Left cardiac atrium (tissue), 4 donors: ENCODE data around the gene CCDC86. TPM values are rescaled to one million over a fixed set of nuclear protein-coding genes. Genes with fewer than 3 reads are reported as not detected.
A peak's percentile ranks its signal among the peaks of the same experiment; 100 is the strongest.
"Not testable (repeated sequence)": the region's sequence is repeated elsewhere in the genome, so short reads cannot be mapped to it uniquely, and the experiment has no call there.

Source experiments
- ATAC-seq, 2 donors: fragments of 200-7000 bp; cut with Tn5 transposase; one replicate each; pipeline ENCODE4 v1.9.1; 2020; ENCODE audit warnings: mild to moderate bottlenecking in 2 of 2, moderate library complexity in 2 of 2
- DNase-seq: peaks from one replicate; pipeline ENCODE4 v3.0.0-alpha.2; 2020
- intact Hi-C, 2 donors: fragments of 100-400 bp; cut with DNase I; formaldehyde crosslinking; loops; one replicate each; pipeline versions ENCODE4 v1.14.1 to v1.15.1; 2022 to 2023
- long read RNA-seq: library from polyadenylated mRNA; unstranded; transcript quantifications from one replicate; pipeline ENCODE4 v2.0.0, GENCODE V29; 2021
- total RNA-seq, 2 donors: library from RNA; stranded (reverse); fragmentation: NEBNext Ultra II Directional; extraction: Animal tissue kit (Norgen Biotek cat#: 25700); gene quantifications; one replicate each; pipeline ENCODE4 v1.2.1, GENCODE V29; 2021
- donor health status: DM: no; HTN: yes; CAD: no.
- donor health status: DM: no; HTN: yes; CAD: no; lungs with severe emphysema.
- donor health status: DM: yes; HTN: yes; CAD: no.
- donor health status: Dilated cardiomyopathy.

CCDC86 gene
- total RNA-seq: 10 to 100 TPM in 1 of 2 donors, 1 to 10 TPM in 1; 8.7 to 19.2 TPM
- long read RNA-seq, transcript CCDC86-201 (4 exons, 1,893 nt): major isoform, 40 of 42 reads
- long read RNA-seq, partial matches to known transcripts: 0 of 42 reads
- long read RNA-seq, other reads (novel, unspliced or antisense): 1 of 42 reads

GRCh38 chr11:60841797-60842667 is at the start of gene CCDC86:
Gene CCDC86 (plus strand): TSS chr11:60842113. CDS start chr11:60842125, 12 bp downstream.
- peak; percentile 96 to 97 for ATAC-seq
- intact Hi-C loops: no loop called here
- peak; percentile 97 for DNase-seq

- ATAC-seq: no peak
- DNase-seq: no peak
- intact Hi-C loops: no loop called here
Observed at GRCh38 chr11:60792521-60792920, 49.4 kb upstream of the CCDC86 start.

DNA sequence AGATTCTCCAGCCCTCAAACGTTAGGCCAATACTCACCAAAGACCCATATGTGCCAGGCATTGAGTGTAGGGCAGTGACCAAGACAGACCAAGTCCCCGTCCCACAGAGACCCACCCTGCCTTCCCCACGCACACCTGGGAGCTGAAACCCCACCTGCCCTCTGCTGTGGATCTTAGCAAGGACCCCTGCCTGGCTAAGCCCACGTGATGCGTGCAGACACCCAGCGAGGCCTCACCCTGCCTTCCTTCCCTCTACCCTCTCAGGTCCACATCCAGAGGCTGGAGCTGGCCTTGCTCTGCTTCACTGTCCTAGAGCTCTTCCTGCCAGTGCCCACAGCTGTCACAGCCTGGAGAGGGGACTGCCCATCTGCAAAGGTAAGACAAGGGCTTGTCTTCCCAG is 46.6 kb upstream of the CCDC86 start:
- ATAC-seq: no peak
- no peak for DNase-seq
- intact Hi-C loops: no loop called here

DNA sequence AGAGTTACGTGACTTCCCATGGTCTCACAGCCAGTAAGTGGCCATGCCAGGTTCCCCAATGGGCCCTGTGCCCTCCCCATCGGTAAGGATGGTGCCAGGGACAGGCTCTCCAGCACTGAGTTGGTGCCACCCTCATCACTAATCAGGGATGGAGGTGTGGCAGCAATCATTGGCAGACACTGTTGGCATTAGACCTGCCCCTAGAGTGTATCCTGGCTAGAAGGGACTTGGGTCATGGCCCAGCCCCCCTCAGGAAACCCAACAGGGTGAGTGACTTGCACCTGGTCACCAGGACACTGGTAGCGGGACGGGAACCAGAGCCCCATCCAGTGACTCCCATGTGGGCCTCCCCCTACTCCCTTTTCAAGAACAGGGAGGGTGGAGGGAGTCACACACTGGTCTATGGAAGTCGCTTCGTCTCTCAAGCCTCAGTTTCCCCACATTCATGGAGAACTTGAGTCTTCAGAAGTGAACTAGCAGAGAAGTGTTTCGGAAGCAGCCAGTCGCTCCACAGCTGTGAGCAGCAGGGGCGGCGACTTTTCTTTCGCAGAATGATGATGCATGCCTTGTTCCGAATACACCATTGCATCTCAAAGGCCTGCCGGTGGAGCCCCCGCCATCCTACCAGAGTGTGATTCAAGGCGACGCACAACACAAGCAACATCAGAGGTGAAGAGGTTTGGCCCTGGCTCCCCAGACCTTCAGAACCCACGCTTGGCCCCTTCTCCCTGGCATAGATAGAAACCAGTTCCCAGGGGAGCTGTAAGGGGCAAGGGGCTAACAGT is 43.9 kb upstream of the CCDC86 start:
- ATAC-seq (no peak), DNase-seq (no peak)
- intact Hi-C loops: no loop called here

DNA sequence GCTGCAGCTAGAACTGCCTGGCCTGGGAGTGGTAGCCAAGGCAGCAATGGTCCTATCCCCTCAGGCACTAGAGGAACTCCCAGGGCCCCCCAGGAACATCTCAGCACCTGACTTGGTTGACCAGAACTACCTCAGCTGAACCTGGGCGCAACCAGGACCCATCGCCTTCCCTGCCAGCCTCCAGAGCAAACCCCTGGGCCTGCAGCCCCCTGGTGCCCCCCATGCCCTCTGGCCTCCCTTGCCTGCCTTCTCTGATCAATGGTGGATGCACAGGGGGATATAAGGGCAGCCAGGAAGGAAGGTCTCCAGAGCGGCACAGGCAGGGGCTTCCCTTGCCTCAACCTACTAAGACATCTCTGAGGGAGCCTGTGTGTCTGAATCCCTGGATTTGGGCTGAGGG is 43.3 kb upstream of the CCDC86 start:
- intact Hi-C loops: no loop called here
- no peak for DNase-seq
- no peak for ATAC-seq

GRCh38 chr11:60801194-60801593 is 40.7 kb upstream of the CCDC86 start:
- intact Hi-C loops: no loop called here
- no peak for ATAC-seq
- no peak for DNase-seq

DNA sequence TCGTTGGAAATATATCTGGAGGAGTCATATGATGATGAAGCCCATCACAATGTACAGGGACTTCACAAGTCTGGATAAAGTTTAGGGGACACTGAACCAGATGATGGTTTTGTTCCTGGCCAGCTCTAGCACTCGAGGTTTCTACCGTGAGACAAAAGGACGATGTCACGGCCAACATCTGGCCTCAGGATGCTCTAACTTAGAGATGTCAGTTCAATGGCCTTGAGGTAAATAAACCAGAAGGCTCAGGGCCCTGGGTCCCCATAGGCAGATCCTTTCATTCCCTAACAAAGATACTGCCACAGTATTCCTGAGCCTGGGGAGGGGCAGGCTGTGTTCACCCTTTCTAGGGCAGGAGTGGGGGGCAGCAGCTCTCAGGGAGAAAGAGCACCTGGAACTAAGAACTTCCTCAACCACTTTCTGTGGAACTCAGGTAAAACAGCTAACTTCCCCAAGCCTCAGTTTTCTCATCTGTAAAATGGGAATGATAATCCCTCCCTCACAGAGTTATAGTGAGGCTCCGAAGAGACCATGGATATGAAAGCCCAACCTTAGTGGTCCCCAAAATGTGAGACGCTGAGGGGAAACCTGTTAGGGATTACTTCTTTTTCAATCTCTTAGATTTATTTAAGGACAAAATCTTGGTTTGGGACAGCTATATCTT is 38.5 kb upstream of the CCDC86 start:
- intact Hi-C loops: no loop called here
- ATAC-seq: no peak
- no peak for DNase-seq

GRCh38 chr11:60809249-60809648 is 32.7 kb upstream of the CCDC86 start:
- no peak for DNase-seq
- ATAC-seq: no peak
- intact Hi-C loops: no loop called here

GRCh38 chr11:60809691-60810090 is 32.2 kb upstream of the CCDC86 start:
- intact Hi-C loops: no loop called here
- ATAC-seq (no peak), DNase-seq (no peak)

GRCh38 chr11:60810151-60810550 is 31.8 kb upstream of the CCDC86 start:
- no peak for ATAC-seq
- intact Hi-C loops: no loop called here
- no peak for DNase-seq

DNA sequence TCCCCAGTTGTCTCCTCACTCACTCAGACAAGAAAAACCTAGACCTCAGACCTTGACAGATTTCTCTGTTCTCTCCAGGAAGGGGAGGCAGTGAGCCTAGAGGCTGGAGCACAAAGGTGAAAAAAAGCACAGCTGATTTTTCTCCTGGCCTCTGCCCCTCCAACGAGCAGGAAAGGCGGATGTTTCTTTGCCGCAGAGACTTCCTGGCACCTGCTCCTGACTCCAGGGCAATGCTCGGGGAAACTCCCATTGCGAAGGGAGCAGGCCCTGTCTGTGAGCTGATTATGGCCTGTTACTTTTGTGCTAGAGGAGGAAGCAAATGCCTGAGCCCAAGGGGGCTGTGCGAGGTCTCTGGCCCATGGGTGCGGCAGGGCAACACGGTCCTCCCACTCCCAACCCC is 31.3 kb upstream of the CCDC86 start:
- no peak for ATAC-seq
- intact Hi-C loops: no loop called here
- no peak for DNase-seq

DNA sequence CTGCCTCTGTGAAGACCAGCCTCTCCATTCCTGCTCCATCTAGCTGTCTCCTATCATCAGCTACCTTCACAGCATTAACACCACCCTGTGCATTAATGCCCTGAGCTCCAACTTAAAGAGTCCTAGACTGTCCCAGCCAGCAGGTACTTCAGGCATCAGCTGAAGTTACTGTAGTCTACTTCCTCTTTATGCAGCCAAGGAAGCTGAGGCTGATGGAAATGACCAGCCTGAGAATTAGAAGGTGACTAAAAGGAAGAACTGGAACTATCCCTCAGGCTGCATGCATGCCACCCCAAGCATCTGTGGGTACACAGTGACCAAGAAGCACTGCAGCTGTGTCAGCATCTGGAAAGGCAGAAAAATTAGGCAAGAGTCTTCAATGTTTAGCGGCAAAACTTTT is 28.6 kb upstream of the CCDC86 start:
- intact Hi-C loops: no loop called here
- ATAC-seq (no peak), DNase-seq (no peak)

DNA sequence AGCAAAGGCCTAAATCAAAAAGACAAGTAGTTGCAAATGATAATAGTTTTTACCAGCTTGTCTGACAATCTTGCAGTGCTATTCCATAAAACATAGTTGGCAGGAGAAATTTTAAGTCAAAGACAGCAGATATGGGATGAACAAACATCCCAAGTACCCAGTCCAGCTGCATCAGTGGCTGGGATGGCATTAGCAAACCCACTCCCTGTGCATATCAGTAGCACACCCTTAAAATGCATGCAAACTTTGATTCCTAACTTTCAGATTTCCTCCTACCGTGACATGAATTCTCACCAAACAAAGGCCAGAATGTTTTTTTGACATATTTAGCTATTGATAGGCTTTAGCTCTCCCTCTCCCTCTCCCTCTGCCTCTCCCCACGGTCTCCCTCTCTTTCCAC is 27.8 kb upstream of the CCDC86 start:
- intact Hi-C loops: no loop called here
- ATAC-seq (no peak), DNase-seq (no peak)

- ATAC-seq (no peak), DNase-seq (no peak)
Observed at GRCh38 chr11:60816590-60817157, 25.2 kb upstream of the CCDC86 start.

DNA sequence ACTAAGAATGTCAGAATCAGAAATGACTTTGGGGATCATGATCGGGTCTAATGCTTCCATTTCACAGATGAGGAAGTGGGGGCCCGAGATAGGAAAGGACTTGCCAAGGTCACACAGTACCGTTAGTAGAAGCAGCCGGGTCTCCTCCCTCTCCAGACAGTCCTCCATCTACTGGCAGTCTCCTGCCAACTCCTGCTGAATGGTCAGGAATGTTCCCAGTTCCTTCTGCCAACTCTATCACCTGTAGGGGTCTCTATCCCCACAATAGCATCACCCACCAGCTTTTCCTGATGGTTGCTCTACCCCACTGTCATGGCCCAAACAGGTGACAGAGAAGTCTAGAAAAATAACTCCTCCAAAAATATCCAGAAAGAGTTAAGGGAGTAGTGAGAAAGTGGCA is 23.9 kb upstream of the CCDC86 start:
- intact Hi-C loops: no loop called here

More at GRCh38 chr11:60816590-60817157, 25.2 kb upstream of the CCDC86 start:
- intact Hi-C loops: no loop called here

GRCh38 chr11:60821827-60822599 is 19.9 kb upstream of the CCDC86 start:
- ATAC-seq (no peak), DNase-seq (no peak)
- intact Hi-C loops: no loop called here

More for the DNA sequence above, 23.9 kb upstream of the CCDC86 start:
- ATAC-seq (no peak), DNase-seq (no peak)

DNA sequence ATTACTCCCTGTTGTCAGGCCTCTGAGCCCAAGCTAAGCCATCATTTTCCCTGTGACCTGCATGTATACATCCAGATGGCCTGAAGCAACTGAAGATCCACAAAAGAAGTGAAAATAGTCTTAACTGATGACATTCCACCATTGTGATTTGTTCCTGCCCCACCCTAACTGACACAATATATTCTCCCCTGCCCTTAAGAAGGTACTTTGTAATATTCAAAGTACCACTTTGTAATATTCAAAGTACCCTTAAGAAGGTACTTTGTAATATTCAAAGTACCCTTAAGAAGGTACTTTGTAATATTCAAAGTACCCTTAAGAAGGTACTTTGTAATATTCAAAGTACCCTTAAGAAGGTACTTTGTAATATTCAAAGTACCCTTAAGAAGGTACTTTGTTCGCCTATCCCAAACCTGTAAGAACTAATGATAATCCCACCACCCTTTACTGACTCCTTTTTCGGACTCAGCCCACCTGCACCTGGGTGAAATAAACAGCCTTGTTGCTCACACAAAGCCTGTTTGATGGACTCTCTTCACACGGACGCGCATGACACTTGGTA is 18.1 kb upstream of the CCDC86 start:
- intact Hi-C loops, ATAC-seq: not testable (repeated sequence)

GRCh38 chr11:60825118-60825517 is 16.8 kb upstream of the CCDC86 start:
- intact Hi-C loops: no loop called here
- no peak for ATAC-seq
- DNase-seq: no peak

More for the DNA sequence above, 18.1 kb upstream of the CCDC86 start:
- not testable (repeated sequence) for DNase-seq
